CD1c-positive myeloid dendritic cell (primary cell): ENCODE data around the gene PIGH.
"Not testable (repeated sequence)": the region's sequence is repeated elsewhere in the genome, so short reads cannot be mapped to it uniquely, and the experiment has no call there.

Experiments used
- DNase-seq: peaks from one replicate; pipeline ENCODE4 v3.0.0-alpha.2; 2016; ENCODE audit errors: extremely low spot score

The PIGH gene

DNA sequence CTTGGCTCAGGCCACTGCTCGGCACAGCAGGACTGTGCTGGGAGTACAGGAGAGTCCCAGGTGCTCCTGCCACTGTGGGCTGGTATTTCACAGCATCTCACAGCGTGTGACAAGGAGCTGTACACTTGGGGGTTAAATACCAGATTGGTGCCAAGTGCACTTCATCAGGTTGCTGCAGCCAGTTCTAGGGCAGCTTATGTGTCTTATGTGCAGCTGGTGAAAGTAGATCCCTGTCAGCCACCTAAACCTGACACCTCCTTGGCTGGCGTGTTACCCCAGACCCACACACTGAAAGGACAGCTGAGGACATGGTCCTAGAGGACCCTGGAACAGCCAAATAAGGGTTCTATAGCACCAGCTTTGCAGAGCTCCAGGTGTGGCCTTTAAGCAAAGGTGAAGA, 48.1 kb downstream of the PIGH start:
- no peak for DNase-seq

DNA sequence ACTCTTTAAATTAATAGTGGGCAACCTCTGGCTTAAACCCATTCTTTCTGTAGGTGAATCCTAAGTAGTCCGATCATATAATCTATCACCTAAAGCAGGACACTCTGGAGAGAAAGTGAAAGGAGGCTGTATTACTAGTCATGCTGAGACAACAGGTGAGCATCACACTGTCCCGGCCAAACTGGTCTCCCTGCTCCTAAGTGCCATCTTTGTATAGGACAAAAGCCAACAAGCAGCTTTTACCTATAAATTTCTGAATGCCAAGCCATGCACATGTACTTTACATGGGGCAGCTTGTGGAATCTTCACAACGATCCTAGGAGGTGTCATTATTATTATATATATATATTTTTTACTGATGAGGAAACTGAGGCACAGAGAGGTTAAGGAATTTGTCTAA, 48.9 kb downstream of the PIGH start:
- DNase-seq: no peak

DNA sequence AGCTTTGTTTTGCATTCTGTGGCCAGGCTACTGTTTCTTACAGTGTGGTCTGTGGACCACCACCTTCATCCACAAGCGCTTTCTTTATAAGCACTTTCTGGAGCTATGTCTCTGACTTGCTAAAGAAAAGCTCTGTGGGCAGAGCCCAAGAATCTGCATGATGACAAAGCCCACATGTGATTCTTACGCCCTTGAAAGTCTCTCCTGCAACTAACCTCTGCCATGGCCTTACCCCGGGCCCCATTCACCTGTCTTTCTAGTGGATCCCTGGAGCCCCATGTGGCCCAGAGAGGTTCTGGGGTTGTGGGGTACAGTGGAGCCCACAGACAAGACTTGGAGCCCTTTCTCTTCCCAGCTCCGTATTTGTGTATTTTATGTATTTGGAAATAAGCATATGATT, 50.3 kb downstream of the PIGH start:
- DNase-seq: no peak

DNA sequence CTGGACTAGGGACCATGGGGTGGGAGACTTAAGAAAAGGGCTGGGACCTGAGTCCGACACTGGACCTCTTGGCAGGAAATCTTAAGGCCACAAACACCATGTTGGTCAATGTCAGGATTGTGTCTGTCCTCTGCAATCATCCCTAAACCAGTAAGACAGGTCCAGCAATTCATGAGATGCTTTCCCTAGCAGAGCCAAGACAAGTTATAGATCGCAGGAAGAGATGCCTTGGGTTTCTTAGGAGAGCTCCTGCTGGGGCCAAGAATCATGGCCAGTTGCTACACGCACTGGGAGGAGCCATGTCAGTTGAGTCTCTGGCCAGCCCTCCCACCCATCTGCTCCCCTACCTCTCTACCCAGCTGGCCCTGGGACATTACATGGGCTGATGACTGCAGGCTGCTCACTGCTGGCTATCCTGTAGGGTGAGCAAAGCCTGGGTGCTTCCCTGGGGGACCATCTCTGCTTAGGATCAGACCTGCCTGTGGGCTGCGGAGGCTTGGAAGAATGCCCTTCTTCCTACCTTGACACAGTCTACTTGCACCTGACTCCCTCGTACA, 52.8 kb downstream of the PIGH start:
- no peak for DNase-seq

DNA sequence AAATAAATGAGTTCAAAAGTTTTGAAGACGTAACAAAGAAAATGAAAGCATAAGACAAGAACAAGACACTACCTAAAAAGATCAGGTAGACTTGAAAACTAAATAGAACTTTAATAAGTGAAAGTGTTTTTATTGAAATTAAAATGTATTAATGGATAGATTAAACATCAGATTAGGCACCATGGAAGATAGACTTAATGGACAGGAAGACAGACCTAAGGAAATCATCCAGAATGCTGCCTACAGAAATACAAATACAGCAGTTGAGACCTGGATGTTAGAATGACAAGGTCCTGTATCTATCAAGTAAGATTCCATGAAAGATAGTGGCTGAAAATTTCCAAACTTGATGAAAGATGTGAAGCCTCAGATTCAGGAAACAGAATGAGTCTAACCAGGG, 55.5 kb downstream of the PIGH start:
- no peak for DNase-seq

DNA sequence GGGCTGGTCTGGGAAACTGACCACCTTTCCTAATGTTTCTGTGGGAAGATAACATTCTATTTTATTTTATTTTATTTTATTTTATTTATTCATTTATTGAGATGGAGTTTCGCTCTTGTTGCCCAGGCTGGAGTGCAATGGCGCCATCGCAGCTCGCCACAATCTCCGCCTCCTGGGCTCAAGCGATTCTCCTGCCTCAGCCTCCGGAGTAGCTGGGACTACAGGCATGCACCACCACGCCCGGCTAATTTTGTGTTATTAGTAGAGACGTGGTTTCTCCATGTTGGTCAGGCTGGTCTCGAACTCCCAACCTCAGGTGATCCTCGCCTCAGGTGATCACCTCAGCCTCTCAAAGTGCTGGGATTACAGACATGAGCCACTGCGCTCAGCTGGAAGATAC, 57.4 kb downstream of the PIGH start:
- DNase-seq: not testable (repeated sequence)

DNA sequence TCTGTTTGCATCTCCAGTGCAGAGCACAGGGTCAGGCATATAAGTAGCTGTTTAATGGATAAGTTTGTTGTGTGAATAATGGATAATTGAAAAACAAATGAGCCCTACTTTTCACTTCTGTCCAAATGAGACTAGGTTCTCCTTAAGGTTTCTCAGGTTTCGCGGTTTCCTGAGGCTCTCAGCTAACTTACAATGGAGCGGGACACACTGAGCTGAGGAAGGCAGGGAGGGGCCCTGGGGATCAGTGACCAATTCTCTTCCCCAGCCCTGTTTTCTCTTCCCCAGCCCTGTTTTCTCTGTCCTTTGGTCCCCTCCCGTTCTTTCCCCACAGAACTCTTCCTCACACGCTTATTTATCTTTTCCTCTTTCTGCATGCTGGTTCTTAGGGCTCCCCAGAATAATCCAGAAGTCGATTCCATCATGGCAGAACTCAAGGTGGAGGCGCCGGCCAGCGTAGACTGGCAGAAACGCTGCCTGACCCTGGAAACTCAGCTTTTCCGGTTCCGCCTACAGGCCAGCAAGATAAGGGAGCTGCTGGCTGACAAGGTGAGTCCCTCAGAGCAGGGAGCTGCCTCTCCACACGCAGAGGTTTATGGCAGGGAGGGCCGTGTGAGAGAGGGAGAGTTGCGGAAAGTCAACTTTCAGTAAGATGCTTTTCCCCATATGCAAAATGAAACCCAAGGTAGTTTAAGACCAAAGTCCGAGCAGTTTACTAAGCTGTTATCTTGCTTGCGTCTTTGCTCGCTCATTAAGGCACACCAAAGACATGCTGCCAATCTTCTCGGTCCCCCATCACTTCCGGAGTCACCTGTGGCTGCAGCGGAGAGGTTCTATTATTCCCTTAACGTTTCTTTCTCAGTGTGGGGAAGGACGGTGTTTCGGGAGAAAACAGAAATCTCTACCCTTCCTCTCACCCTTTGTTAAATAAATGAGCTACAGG, 58.4 kb downstream of the PIGH start:
- no peak for DNase-seq
